Raji (cell line): ENCODE measurements around the gene NRG3.

Experiments
- POLR2A ChIP-seq: IDR thresholded peaks from 2 replicates; pipeline ENCODE4 v1.6.1; 2011; ENCODE audit warnings: low read depth, low read length, control low read depth; ENCODE audit not compliant: insufficient read depth

NRG3 gene

DNA sequence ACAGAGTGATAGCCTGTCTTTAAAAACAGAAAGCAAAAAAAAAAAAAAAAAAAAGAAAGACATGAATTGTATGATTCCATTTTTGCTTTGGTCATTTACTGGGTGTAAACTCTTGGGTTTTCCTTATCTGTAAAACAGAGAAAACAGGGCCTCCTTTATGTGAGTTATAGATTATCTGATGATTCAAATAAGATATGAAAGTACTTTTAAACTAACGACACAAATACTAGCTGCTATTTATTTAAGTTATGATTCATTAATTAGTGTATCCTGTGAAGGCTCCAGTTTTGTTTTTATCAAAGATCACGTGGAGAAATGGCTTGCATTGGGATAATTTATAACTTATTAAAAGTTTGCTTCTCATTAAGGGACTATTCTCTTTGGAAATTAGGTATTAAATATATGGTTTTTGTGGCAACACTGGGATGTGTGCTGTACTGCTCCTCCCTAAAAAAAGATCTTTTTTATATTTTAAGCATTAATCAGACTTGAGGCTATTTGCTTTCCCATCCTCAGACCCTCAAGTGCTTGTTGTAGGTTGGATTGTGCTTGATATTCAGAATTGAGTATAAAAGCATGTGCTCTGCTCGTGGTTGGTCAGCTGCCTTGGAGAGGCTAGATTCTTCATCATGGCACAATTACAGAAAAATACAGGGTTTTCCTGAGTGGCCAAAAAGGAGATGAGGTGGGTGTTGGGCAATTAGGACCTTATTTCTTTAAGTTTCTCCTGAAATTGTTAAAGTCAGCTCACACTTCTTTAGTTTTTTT, 39.9 kb downstream of the NRG3 start:
- TF ChIP-seq POLR2A = no peak

DNA sequence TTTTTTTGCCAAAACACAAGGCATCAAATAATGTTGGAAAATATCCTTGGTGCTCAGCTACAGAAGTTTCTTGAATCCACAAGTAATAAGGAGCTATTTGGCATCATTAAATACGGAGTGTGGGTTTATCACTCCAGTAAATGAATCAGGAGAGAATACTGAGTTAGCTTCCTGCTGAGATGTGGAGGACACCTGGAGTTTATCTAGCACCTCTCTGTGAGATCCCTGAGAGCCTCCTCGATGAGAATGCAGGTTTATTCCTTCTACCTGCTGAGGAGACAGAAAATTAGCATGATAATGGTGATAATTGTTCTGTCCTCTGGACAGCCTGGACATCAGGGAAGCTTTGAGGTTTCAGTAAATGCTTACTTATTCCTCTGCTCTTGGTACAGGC, 40.5 kb downstream of the NRG3 start:
- TF ChIP-seq POLR2A = no peak

DNA sequence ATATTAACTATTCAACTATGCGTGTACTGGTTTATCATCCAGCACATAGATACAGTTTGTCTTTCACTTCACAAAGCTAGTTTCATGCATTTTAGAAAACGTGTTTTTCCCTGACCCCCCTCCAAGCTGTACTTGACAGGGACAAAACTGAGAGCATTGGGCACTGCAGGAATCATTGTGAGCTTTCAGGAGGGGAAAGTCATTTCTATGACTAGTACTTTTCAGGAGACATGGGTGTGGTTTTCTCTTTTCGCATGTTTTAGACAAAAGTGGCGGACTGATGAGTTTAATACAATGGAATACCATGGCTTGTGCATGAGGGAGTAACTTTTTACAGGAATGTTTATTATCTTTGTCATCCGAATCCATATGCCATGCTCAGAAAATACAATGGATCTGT, 42.7 kb downstream of the NRG3 start:
- no peak for TF ChIP-seq POLR2A

DNA sequence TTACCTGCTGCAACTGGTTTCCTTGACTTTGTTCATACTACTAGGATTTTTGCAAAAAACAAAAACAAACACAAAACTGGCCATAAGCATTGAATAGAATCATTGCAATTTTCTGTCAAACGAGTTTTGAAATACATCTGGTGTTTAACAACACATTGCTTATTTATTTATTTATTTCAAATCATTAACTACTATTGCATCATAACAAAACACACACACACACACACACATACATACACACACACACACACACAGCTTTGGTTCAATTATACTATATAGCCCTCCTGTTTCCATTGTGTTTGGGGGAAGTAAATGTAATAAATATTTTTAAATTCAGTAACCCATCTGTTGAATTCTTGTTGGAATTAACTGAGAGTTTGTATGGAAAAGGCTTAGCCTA, 43.8 kb downstream of the NRG3 start:
- no peak for TF ChIP-seq POLR2A

DNA sequence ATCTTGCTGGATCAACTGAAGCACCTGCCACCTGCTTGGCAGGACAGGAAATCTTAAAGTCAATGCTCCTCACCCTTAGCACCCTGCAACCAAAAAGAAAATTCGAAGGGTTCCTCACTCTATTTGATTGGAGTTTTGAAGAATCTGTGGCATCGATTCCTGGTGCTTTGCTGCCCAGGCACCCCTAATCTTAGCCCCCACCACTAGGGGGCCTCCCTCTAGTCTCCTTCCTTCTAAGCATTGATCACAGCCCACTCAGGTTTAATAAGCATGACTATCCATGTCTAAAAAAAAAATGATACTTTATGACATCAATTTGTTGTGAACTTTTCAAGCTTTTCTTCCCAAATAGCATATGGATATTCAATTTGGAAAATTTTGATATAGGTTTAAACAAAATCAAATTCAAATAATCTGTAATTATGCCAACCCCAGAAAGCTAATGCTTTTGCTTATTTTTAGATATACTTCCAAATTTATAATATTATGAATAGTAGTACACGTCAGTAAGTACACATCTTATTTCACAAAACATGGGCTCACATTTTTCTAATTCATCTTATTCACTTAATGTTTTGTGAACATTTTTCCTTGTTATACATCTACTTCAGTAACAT, 45.3 kb downstream of the NRG3 start:
- no peak for TF ChIP-seq POLR2A

DNA sequence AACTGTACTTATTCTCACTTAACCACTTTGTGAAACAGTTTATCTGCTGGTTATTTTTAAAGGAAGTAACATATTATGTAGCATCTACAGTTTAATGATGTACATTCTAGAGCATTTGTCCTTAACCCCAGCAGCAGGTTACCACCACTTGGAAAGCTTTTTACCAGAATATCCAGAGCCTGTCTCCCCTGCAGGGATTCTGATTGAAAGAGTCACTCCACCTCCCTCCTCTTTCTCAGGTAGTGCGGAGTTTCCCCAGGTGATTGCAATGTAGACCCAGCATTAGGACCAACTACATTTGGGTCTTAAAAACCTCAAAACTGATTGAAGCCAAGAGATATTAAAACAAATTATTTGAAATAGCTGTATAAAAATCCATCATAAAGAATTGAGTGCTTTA, 53.1 kb downstream of the NRG3 start:
- TF ChIP-seq POLR2A = no peak

DNA sequence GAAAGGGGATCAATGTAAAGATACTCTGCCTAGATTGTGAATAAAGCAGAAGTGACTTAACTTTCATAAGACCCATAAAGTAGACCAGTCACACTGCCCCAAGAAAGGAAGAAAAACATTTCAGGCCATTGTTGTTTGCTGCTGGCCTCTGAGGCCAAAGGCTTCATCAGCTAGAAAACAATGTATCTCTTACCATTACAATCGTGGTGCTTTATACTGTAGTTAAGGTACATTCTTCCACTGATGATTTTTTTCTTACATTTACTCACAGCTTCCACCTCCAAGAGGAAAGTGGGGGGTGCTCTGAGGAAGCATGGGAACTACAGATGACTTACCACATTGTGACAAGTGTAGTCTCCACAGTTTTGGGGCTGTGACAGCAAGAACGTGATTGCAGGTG, 68.6 kb downstream of the NRG3 start:
- TF ChIP-seq POLR2A = no peak

DNA sequence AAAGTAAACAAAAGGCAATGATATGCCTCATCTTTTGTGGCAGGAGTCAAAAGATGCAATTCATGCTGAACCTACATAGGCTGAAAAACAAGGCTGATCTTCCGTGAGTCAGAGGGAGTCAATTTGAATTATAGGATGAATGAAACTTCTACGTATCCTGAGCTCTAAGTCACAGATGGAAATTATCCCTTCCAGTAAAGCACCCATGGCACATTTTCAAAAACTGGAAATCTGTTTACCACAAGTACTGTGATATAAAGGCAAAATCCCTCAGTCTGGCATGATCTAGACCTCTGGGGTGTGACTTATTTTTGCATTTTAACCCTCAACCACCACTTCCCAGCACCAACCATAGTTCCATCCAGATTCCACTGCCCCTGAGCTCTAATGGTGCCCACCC, 69.6 kb downstream of the NRG3 start:
- TF ChIP-seq POLR2A = no peak

DNA sequence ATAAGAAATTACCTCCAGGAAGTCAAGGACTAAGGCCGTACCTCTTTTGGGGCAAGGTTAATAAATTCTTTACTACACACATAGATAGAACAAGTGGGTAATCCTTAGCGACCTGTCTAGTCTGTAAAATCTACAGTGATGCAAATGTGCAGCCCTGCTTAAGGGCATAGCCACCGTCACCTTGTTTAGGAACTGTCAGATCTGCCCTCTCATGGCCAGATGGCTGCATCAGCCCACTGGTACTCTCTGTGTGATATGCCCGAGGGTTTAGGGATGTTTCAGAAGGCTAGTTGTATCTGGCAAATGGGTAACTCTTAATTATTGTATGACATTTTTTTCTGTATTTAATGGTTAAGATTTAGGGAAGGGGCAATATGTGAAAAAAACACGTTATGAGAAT, 74.3 kb downstream of the NRG3 start:
- TF ChIP-seq POLR2A = no peak

DNA sequence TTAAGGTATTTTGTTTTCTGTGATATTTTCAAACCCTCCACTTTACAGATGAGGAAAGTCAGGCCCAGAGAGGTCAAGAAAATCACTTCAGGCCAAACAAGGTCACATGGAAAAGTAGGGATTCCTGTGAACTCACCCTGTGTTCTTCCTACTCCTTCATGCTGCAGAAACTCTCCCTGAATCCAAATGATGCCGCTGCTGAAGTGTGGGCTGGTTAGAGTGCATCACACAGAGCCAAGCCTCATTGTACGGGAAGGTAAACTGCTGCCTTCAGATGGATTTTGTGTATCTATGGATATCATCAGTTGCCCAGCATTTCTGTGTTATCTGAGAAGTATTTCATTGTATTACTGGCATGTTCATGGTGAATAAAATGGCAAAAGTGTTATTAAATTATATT, 75.4 kb downstream of the NRG3 start:
- TF ChIP-seq POLR2A = no peak

DNA sequence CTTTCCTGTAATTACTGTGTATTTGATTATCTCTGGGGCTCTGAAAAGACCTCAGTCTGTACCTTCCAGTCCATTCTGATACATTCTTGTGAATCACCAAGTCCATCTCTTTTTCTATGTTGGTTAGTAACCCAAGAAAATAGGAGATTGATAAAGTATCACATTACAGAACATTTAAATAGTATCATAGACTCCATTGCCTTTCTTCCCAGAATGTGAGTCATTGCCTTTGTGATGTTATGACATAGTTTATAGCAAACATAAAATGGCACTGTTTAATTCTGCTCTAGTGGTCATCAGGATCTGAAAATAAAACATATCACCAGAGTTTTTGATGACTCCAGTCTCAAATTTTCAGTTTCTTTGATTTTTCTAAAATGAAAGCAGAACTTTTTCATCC, 78.4 kb downstream of the NRG3 start:
- no peak for TF ChIP-seq POLR2A

DNA sequence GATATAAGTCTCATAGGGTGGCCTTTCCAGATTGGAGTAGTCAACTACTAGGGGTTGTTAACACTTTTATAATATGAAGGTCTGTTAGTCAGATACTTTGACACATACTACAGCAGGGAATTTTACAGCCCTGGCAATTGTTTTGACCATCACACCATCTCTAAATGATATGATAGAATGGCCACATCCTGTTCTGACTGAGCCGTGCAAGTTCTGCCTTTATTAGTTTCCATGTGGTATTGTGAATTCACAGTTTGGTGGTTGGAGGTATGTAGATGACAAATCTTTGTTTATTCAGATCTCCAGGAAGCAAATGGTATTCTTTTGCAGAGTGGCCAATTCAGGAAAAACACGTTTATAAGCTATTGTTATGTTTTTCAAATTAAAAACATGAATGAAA, 83.0 kb downstream of the NRG3 start:
- no peak for TF ChIP-seq POLR2A

DNA sequence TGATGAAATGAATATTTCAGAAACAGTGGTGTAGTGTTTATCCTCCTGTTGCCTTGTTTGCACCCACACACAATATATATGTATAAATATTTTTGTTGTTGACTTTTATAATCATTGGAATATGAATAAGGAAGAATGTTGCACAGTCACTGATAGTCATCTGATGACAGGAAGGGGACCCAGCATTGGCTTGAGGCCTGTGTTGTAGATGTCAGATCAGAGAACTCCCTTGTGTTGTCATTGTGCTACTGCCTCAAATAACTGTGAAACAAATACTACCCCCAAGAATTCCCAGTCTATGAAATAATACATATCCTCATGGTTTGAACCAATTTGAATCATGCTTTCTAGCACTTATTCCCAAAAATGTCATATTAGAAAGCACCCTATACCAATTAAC, 84.0 kb downstream of the NRG3 start:
- no peak for TF ChIP-seq POLR2A

DNA sequence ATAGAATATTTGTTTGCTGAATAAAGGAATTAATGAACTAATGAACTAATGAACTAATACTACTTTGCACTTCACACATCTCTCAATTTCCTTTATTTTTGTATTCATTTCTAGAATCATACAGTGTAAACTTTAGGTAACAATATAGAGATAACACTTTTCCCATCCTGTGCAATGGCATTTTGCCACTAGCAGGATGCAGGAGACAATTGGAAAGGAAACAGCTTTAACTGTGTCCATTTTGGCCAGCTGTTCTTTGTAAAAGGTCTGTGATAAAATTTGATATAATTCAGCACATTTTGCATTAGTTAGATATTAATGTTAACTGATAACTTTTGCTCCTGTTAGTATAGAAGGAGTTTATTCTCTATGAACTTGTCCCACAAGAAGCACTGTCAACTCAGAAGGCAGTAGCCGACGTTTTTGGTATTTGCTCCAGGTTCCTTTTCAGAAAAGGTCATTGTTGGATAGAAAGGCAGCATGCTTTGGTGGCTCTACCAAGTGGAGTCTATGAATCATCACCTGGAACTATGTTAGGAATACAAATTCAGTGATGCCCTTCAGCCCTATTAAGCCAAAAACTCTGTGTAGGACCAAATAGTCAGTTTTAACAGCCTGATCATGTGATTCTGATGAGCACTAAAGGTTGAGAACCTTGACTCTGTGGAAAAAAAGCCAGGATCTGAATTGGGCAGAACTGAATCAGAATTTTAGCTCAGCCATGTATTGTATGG, 86.6 kb downstream of the NRG3 start:
- TF ChIP-seq POLR2A = no peak

DNA sequence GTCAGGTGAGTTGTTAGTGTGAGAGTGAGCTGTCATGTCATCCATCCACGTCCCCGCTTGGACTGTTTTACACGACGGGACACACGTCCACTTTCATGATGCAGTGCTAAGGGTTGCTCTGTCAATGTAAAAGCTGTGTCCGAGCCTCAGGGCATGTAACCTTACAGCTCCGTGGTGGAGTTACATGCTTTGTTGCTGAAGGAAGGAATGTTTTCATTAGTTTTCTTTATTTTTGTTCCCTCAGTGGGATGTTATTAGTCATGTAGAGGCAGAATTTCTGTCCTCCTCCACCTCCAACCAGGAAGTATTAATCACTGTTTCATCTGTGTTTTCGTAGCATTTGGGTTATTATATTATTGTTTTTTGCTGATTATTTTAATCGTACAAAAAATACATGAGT, 88.6 kb downstream of the NRG3 start:
- no peak for TF ChIP-seq POLR2A

DNA sequence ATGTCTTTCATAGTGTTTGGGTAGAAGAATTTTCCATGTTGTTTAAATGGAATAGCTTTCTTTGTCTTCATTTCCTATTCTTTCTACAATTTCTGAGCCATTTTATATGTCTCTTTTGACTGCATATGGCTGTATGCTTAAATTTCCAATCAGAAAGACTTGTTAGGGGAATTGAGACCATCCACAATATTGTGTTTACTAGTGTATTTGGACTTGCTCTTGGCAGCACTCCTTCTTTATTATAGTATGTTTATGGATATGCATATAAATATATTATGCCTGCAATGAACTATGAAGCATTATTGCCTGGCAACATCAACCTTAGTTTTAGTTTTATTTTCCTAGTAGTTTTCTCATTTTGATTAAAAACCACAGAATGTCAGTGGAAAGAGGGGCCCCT, 92.7 kb downstream of the NRG3 start:
- TF ChIP-seq POLR2A = no peak
